SK-N-SH treated with all-trans-retinoic acid at 6 μM for 48 hours (cell line): ENCODE measurements around the gene AGPAT3.

ENCODE experiments used
- ATAC-seq: fragments of 200-7000 bp; cut with Tn5 transposase; 3 replicates; pipeline ENCODE4 v1.9.1; 2020; ENCODE audit warnings: mild to moderate bottlenecking, moderate library complexity
- ARNTL ChIP-seq: fragments of 450-650 bp; formaldehyde crosslinking; IDR thresholded peaks from 2 replicates; pipeline ENCODE4 v1.5.0; 2020; ENCODE audit warnings: low read depth, mild to moderate bottlenecking, moderate library complexity, borderline replicate concordance
- CSDC2 ChIP-seq: fragments of 250-450 bp; sonication (Bioruptor Pico); IDR thresholded peaks from 2 replicates; pipeline ENCODE4 v1.5.0; 2020; ENCODE audit warnings: mild to moderate bottlenecking, moderate library complexity
- ESRRG ChIP-seq: fragments of 250-450 bp; sonication (Bioruptor Pico); IDR thresholded peaks from 2 replicates; pipeline ENCODE4 v1.6.1; 2021; ENCODE audit warnings: mild to moderate bottlenecking
- GLIS3 ChIP-seq: fragments of 250-450 bp; sonication (Bioruptor Pico); IDR thresholded peaks from 2 replicates; pipeline ENCODE4 v1.5.0; 2020; ENCODE audit warnings: mild to moderate bottlenecking, moderate library complexity
- ISL1 ChIP-seq: fragments of 250-450 bp; sonication (Bioruptor Pico); IDR thresholded peaks from 2 replicates; pipeline ENCODE4 v2.1.2; 2022; ENCODE audit warnings: mild to moderate bottlenecking, moderate library complexity
- PPARA ChIP-seq: fragments of 250-450 bp; sonication (Bioruptor Pico); IDR thresholded peaks from 2 replicates; pipeline ENCODE4 v1.5.0; 2020; ENCODE audit warnings: mild to moderate bottlenecking, borderline replicate concordance
- ZC3H10 ChIP-seq: fragments of 250-450 bp; sonication (Bioruptor Pico); IDR thresholded peaks from 2 replicates; pipeline ENCODE4 v1.5.1; 2021; ENCODE audit warnings: mild to moderate bottlenecking, moderate library complexity
- ZFP3 ChIP-seq: fragments of 250-450 bp; sonication (Bioruptor Pico); IDR thresholded peaks from 2 replicates; pipeline ENCODE4 v1.5.0; 2020; ENCODE audit warnings: mild to moderate bottlenecking, moderate library complexity
- ZFP30 ChIP-seq: fragments of 450-650 bp; formaldehyde crosslinking; IDR thresholded peaks from 2 replicates; pipeline ENCODE4 v1.5.0; 2022; ENCODE audit warnings: mild to moderate bottlenecking, moderate library complexity
- ZNF565 ChIP-seq: fragments of 450-650 bp; formaldehyde crosslinking; conservative IDR thresholded peaks from 2 replicates; pipeline ENCODE4 v1.5.0; 2020; ENCODE audit warnings: low read depth, mild to moderate bottlenecking, moderate library complexity
- ZNF70 ChIP-seq: fragments of 450-650 bp; formaldehyde crosslinking; IDR thresholded peaks from 2 replicates; pipeline ENCODE4 v1.5.0; 2020; ENCODE audit warnings: mild to moderate bottlenecking, moderate library complexity
- ZNF8 ChIP-seq: fragments of 450-650 bp; formaldehyde crosslinking; IDR thresholded peaks from 2 replicates; pipeline ENCODE4 v1.5.0; 2020; ENCODE audit warnings: mild to moderate bottlenecking, moderate library complexity
- TF ChIP-seq, protein P1 (sequence below): fragments of 250-450 bp; sonication (Bioruptor Pico); IDR thresholded peaks from 2 replicates; pipeline ENCODE4 v1.8.0; 2020; ENCODE audit warnings: mild to moderate bottlenecking, moderate library complexity, borderline replicate concordance
- TF ChIP-seq, protein P2 (sequence below): fragments of 250-450 bp; sonication (Bioruptor Pico); IDR thresholded peaks from 2 replicates; pipeline ENCODE4 v1.5.1; 2020; ENCODE audit warnings: low read depth, mild to moderate bottlenecking, moderate library complexity
- TF ChIP-seq, protein P3 (sequence below): fragments of 250-450 bp; sonication (Bioruptor Pico); IDR thresholded peaks from 2 replicates; pipeline ENCODE4 v1.5.0; 2020; ENCODE audit warnings: mild to moderate bottlenecking, moderate library complexity
- TF ChIP-seq, protein P4 (sequence below): fragments of 250-450 bp; sonication (Bioruptor Pico); IDR thresholded peaks from 2 replicates; pipeline ENCODE4 v1.5.1; 2021; ENCODE audit warnings: mild to moderate bottlenecking, moderate library complexity

Gene AGPAT3

DNA sequence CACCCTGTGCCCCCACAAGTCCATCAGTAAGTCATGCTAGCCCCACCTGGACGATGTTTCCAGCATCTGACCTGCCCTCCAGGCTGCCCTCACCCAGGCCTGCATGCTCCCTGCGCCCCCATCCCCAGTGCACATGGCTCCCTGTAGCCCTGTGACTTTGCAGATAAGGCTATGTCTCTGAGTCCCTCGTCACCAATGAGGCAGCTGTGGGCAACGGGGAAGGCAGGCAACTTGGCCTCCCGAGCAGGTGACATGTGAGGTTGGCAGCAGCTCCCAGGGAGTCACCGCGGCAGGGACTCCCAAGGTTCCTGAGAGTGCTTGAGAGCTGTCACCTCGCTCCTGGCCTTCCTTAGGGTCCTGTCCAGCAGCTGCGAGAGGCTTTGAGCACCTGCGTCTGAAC is 32.4 kb upstream of the AGPAT3 start (continued):
- TF ChIP-seq ARNTL (CRISPR knock-in tag) (no peak), ZNF565 (CRISPR knock-in tag) (no peak)
- TF ChIP-seq, all 23 proteins: peak for 0

DNA sequence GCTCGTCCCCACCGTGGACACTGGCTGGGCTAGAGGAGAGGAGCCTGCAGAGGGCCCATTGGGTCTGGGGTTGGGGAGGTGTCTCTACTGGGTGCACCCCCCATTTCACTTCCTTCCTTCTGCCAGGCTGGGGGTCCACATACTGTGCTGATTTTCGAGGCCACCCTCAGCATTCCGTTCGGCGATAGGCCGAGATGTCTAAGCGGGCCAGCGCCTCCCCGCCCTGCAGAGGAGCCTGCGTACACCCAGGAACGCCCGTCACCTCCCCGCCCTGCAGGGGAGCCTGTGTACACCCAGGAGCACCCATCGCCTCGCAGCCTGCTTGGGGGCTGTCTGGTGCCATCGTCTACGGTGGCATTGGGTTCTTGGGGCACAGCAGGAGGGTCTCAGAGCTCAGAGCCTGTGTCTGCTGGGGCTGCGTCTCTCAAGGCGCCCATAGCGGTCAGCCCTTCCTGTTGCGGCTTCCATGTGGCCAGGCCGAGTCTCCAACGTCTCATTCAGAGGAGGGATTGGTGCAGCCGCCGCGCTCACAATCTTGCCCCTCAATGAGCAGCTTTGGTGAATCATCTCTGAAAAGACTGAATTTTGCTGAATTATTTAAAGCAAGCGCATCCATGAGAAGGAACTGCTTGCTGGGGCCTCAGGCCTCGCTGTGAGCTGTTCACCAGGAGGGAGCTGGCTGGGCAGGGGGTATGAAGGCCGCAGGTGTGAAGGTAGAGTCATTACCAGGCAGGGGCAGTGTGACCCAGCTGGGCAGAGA is 30.7 kb upstream of the AGPAT3 start:
- TF ChIP-seq CSDC2 (CRISPR knock-in tag) (no peak), ZFP3 (no peak), ESRRG (no peak), ISL1 (CRISPR knock-in tag) (no peak), ZNF8 (CRISPR knock-in tag) (no peak), ZNF565 (CRISPR knock-in tag) (no peak), ZFP30 (CRISPR knock-in tag) (no peak), ARNTL (CRISPR knock-in tag) (no peak)
- TF ChIP-seq, protein P1, sequence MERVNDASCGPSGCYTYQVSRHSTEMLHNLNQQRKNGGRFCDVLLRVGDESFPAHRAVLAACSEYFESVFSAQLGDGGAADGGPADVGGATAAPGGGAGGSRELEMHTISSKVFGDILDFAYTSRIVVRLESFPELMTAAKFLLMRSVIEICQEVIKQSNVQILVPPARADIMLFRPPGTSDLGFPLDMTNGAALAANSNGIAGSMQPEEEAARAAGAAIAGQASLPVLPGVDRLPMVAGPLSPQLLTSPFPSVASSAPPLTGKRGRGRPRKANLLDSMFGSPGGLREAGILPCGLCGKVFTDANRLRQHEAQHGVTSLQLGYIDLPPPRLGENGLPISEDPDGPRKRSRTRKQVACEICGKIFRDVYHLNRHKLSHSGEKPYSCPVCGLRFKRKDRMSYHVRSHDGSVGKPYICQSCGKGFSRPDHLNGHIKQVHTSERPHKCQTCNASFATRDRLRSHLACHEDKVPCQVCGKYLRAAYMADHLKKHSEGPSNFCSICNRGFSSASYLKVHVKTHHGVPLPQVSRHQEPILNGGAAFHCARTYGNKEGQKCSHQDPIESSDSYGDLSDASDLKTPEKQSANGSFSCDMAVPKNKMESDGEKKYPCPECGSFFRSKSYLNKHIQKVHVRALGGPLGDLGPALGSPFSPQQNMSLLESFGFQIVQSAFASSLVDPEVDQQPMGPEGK (CRISPR knock-in tag): no peak
- TF ChIP-seq, protein P2, sequence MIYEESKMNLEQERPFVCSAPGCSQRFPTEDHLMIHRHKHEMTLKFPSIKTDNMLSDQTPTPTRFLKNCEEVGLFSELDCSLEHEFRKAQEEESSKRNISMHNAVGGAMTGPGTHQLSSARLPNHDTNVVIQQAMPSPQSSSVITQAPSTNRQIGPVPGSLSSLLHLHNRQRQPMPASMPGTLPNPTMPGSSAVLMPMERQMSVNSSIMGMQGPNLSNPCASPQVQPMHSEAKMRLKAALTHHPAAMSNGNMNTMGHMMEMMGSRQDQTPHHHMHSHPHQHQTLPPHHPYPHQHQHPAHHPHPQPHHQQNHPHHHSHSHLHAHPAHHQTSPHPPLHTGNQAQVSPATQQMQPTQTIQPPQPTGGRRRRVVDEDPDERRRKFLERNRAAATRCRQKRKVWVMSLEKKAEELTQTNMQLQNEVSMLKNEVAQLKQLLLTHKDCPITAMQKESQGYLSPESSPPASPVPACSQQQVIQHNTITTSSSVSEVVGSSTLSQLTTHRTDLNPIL (CRISPR knock-in tag): no peak
- ATAC-seq: no peak

DNA sequence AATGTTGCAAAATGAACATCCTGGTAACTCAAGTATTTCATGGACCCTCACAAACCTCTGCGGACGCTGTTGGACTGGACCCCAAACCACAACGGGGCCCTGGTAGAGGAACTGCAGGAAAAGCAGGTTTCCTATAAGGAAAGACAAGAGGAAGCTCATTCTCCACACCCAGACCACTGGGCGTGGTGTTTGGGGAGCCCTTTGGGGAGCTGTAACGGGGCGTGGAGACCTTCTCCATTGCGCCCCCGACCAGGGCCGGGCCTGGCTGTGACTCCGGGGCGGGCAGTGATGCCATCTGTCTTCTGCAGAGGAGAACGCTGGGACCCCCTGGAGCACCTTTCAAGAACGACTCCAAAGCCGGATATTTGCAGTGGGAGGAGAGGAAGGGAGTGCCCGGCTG is 30.0 kb upstream of the AGPAT3 start:
- ATAC-seq: no peak
- TF ChIP-seq ZNF565 (CRISPR knock-in tag): no peak
- TF ChIP-seq, protein P3, sequence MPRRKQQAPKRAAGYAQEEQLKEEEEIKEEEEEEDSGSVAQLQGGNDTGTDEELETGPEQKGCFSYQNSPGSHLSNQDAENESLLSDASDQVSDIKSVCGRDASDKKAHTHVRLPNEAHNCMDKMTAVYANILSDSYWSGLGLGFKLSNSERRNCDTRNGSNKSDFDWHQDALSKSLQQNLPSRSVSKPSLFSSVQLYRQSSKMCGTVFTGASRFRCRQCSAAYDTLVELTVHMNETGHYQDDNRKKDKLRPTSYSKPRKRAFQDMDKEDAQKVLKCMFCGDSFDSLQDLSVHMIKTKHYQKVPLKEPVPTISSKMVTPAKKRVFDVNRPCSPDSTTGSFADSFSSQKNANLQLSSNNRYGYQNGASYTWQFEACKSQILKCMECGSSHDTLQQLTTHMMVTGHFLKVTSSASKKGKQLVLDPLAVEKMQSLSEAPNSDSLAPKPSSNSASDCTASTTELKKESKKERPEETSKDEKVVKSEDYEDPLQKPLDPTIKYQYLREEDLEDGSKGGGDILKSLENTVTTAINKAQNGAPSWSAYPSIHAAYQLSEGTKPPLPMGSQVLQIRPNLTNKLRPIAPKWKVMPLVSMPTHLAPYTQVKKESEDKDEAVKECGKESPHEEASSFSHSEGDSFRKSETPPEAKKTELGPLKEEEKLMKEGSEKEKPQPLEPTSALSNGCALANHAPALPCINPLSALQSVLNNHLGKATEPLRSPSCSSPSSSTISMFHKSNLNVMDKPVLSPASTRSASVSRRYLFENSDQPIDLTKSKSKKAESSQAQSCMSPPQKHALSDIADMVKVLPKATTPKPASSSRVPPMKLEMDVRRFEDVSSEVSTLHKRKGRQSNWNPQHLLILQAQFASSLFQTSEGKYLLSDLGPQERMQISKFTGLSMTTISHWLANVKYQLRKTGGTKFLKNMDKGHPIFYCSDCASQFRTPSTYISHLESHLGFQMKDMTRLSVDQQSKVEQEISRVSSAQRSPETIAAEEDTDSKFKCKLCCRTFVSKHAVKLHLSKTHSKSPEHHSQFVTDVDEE (CRISPR knock-in tag): no peak
- TF ChIP-seq ZNF8 (CRISPR knock-in tag): no peak
- TF ChIP-seq, protein P4, sequence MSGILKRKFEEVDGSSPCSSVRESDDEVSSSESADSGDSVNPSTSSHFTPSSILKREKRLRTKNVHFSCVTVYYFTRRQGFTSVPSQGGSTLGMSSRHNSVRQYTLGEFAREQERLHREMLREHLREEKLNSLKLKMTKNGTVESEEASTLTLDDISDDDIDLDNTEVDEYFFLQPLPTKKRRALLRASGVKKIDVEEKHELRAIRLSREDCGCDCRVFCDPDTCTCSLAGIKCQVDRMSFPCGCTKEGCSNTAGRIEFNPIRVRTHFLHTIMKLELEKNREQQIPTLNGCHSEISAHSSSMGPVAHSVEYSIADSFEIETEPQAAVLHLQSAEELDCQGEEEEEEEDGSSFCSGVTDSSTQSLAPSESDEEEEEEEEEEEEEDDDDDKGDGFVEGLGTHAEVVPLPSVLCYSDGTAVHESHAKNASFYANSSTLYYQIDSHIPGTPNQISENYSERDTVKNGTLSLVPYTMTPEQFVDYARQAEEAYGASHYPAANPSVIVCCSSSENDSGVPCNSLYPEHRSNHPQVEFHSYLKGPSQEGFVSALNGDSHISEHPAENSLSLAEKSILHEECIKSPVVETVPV (CRISPR knock-in tag): no peak
- TF ChIP-seq PPARA (CRISPR knock-in tag): no peak
- no peak for TF ChIP-seq ZC3H10 (CRISPR knock-in tag)
- no peak for TF ChIP-seq ZNF70 (CRISPR knock-in tag)
- TF ChIP-seq, protein P2 (CRISPR knock-in tag): no peak
- no peak for TF ChIP-seq ZFP3
- no peak for TF ChIP-seq GLIS3 (CRISPR knock-in tag)
- no peak for TF ChIP-seq ISL1 (CRISPR knock-in tag)
- TF ChIP-seq, protein P1 (CRISPR knock-in tag): no peak
